GM19043 (cell line): ENCODE results near the gene MYMX.

ENCODE experiments used
- ATAC-seq: cut with Tn5 transposase; IDR thresholded peaks from one replicate; pipeline ENCODE4 v1.9.1; 2021; ENCODE audit warnings: low read depth; ENCODE audit not compliant: unreplicated experiment

MYMX gene

DNA sequence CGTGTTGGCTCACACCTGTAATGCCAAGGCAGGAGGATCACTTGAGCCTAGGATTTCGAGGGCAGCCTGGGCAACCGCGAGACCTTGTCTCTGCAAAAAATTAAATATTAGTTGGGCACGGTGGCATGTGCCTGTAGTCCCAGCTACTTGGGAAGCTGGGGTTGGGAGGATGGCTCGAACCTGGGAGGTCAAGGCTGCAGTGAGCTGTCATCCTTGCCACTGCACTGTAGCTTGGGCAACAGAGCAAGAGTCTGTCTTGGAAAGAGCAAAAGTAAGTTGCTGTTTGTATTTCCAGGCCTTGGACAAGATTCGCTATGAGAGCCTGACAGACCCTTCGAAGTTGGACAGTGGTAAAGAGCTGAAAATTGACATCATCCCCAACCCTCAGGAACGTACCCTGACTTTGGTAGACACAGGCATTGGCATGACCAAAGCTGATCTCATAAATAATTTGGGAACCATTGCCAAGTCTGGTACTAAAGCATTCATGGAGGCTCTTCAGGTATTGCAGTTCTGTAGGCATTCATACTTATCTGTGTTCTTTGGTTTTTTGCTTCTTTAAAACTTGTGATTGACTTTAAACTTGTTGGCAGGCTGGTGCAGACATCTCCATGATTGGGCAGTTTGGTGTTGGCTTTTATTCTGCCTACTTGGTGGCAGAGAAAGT, 32.5 kb downstream of the MYMX start:
- ATAC-seq, result no peak

DNA sequence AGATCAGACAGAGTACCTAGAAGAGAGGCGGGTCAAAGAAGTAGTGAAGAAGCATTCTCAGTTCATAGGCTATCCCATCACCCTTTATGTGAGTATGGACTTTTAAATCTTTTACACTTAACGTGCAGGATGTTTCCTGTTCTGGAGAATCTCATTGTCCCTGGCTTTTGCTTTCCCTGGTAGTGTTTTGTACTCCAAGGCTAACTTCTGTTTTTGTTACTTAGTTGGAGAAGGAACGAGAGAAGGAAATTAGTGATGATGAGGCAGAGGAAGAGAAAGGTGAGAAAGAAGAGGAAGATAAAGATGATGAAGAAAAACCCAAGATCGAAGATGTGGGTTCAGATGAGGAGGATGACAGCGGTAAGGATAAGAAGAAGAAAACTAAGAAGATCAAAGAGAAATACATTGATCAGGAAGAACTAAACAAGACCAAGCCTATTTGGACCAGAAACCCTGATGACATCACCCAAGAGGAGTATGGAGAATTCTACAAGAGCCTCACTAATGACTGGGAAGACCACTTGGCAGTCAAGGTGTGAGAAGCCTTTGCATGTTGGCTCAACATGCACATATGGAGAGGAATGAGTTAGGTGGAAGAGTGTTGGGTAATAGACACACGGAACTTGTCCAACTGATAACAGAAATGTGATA, 33.5 kb downstream of the MYMX start:
- no peak for ATAC-seq

DNA sequence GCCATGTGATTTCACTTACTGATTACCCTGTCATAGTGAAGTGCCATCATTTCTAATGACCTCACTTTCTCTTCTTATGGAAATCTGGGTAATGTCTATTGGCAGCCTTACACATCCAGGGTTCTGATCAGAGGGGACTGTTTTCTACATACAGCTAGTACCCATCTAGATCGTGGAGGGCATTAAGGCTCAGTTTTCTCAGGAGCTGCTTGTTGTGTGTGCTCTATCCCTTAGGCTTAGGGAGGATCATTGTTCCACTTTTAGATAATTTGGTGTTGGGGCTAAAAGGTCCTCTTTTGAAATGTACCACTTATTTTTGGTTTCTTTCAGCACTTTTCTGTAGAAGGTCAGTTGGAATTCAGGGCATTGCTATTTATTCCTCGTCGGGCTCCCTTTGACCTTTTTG, 34.0 kb downstream of the MYMX start:
- no peak for ATAC-seq

DNA sequence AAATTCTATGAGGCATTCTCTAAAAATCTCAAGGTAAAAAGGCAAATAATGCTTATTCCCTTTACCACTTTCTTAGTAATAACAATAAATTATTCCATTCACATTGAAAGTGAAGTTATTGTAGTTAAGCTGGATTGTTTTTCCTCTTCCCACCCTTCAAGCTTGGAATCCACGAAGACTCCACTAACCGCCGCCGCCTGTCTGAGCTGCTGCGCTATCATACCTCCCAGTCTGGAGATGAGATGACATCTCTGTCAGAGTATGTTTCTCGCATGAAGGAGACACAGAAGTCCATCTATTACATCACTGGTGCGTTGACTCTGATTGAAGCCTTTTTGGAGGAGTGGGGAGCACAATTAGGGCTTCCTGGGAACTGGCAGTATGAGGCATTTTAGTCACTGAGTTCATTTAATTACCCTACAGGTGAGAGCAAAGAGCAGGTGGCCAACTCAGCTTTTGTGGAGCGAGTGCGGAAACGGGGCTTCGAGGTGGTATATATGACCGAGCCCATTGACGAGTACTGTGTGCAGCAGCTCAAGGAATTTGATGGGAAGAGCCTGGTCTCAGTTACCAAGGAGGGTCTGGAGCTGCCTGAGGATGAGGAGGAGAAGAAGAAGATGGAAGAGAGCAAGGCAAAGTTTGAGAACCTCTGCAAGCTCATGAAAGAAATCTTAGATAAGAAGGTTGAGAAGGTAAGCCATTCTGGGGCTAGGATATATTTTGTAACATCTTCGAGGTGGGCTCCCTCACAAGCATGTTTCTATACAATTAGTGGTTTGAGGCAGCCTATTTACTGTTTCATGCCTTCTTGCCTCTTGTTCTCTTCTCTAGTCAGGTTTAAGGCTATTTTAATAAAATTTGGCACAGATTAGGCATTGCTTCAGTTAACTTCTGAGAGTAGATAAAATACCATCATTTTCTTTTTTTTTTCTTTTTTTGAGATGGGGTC, 35.1 kb downstream of the MYMX start:
- no peak for ATAC-seq

DNA sequence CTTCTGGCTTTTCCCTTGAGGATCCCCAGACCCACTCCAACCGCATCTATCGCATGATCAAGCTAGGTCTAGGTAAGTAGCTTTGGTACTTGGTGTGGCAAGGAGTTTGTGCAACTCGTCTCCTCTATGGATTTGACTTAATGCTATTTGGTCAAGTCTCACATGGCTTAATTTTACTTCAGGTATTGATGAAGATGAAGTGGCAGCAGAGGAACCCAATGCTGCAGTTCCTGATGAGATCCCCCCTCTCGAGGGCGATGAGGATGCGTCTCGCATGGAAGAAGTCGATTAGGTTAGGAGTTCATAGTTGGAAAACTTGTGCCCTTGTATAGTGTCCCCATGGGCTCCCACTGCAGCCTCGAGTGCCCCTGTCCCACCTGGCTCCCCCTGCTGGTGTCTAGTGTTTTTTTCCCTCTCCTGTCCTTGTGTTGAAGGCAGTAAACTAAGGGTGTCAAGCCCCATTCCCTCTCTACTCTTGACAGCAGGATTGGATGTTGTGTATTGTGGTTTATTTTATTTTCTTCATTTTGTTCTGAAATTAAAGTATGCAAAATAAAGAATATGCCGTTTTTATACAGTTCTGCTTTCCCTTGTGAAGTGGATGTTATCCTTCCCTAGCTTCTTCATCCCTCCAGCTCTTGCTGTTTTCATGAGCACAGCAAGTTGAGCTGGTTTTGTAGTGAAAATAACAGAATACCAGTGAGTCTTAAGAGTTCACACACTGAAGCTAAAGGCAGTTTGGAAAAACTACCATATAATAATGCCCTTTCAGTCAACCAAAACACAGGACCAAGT, 36.8 kb downstream of the MYMX start:
- ATAC-seq, result no peak

DNA sequence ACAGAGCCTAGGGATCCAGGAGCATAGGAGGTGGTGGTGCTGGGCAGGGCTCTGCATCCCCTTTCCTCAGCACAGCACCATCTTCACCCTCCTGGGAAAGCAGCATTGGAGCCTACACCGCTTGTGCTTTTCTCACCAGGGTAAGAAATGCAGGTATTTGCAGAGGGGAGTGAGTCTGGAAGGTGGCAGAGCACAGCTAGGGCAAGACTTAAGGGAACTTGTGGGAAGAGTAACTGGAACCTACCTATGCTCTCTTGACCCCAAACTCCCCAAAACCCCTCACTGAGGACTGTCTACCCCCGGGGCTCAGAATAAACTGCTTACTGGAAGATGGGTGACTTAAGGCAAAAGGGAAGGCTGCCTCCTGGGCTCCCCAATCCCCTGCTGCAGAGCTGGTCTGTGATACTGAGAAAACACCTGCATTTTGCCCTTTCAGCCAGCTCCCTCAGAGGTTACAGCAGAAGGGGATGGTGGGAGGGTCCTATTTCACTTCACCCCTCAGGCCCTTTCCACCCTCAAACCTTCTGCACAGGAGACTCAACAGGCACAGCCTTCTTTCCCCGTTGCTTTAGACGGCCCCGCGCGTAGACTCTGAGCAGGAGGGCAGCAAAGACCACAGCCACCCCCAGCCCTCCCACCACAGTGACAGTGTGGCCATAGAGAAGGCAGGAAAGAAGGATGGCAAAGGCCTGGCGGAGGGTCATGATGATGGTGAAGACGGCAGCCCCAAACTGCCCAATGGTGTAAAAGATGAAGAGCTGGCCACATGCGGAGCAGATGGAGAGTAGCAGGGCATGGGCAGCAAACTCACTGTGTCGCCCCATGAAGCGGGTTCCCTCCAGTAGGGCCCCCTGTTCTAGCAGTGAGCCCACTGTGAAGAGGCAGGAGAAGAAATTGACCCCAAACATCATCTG, 37.7 kb downstream of the MYMX start:
- no peak for ATAC-seq

DNA sequence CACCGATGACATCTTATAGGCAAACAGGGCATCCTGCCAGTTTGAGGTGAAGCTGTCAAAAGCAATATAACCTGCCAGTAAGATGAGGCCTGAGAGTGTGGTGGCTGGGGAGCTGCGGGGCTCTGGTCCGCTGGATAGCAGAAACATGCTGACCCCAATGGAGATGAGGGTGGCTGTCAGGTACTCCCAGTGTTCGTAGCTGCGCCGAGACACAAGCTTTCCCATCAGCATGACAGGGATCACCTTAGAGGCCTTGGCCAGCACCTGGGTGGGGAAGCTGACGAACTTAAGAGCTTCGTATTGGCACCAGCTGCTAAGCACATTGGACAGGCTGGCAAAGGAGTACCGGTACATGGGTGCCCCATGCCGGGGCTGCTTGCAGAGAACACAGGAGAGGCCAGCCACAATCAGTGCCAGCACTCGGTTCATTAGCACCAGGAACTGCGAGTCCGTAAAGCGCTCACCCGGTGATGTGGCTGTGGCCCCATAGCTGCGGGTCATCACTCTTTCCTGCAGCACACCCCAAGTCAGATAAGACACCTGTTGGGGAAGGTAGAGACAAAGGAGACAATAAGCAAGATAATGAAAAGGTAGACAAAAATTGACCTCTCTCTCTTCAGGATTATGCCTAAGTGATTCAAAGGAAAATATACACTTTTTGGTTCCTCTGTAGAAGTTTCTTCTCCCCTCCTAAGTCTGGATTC, 38.5 kb downstream of the MYMX start:
- no peak for ATAC-seq

DNA sequence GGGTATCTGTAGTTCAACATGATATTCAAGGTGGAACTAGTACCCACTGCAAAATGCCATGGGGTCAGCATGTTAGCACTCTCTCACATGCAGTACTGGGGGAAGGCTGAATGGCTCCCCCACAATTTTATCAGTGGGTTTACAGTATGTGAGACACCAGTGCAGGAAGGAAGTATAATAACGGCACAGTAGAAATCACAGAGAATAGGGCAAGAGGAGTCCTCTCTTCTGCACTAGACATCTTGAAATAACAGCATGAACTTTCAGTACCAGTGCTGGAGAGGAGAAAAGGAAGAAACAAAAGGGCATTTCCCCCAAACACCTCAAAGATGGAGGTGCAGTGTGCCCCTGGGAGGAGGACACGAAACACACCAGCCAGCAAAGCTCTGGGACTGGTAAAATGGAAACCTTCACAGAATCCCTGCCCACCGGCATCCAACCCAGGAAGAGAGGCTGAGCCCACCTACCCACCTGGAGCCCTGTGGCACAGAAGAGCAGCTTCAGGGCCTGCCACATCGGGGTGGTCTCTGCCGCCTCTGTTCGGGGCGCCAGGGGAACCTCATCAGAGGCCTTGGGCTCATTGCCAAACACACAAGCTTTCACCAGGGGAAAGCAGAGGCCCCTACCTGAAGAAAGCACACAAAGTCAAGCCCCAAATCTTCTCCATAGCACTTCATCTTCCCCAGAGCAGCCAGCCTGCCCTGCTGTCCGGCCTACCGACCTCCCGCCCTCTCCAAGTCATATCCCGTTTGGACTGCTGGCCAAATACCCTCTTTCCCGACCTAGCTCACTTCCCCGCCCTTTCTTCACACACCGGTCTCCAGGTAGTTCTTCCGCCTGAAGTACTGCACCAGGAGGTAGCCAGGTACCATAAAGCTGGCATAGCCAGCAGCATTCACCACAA, 39.4 kb downstream of the MYMX start:
- no peak for ATAC-seq

DNA sequence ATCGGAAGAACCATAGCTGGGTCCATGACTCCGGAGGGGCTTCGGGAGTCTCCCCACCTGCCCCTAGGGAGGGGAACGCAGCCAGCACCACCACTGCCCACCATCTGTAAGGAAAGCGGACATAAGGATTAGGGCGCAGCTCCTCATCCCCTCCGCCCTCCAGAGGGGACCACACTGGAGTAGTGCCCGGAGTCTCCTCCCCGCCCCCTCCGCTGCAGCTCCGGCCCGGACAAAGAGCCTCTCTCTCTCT, 40.0 kb downstream of the MYMX start:
- no peak for ATAC-seq

DNA sequence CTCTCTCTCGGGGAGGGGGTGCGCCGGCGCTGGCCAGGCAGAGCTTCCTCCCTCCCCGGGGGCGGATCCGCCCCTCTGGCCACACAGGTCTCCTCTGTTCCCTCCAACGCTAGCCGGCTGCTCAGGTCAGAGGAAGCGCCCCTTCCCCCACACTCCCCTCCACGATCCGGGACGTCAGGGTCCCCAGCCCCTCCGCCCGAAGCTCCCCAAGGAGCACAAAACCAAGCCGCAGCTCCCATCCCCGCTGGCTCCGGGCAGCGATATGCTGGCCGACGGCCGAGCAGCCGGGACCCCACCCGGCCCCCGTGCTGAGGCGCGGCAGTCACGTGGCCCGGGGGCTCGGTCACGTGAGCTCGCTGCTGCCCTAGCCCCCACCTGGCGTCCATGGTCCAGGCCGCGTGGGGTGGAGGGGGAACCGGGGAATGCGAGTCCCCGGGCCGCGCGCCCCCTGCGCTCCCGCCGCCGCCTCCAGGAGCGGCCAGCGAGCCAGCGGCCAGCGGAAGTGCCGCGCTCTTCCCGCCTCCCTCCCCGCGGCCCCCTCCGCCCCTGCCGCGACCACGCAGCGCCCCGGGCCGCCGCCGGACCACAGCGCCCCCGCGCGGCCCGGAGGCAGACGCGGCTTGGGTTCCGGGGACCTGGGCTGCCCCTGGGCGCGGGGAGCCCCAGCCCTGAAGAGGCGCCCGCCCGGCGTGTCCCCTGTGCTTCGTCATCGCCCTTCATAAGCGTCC, 40.5 kb downstream of the MYMX start, which contains the start of gene SLC35B2:
Gene SLC35B2, minus strand, starts transcription at position 504 of the 728 bp plus-strand sequence. Its CDS starts 118 bp downstream, at position 386.
- peak; percentile 55 for ATAC-seq

DNA sequence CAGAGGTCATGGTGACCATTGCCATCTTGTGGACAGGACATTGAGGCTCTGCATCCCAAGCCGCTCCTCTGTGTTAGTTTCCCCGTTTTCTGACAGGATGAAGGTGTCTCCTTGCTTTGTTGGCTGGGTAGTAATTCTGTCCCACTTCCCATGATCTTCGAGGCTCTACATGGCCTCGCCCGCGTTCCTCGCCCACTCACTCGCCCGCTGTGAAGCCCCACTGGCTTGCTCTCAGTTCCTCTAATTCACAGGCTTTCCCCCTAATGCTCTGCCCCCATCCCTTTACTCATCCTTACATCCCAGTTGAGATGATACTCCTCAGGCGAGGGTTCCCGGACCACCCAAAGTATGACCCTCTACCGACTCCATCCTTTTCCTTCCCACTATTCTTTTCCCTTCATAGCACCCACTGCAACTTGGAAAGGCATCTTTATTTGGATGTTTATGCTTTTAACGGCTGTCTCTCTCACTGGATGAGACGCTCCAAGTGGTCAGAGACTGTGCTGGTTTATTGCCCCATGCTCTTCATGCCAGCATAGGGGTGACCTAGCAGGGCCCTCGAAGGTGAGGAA, 41.1 kb downstream of the MYMX start:
- ATAC-seq, result peak; percentile 9

DNA sequence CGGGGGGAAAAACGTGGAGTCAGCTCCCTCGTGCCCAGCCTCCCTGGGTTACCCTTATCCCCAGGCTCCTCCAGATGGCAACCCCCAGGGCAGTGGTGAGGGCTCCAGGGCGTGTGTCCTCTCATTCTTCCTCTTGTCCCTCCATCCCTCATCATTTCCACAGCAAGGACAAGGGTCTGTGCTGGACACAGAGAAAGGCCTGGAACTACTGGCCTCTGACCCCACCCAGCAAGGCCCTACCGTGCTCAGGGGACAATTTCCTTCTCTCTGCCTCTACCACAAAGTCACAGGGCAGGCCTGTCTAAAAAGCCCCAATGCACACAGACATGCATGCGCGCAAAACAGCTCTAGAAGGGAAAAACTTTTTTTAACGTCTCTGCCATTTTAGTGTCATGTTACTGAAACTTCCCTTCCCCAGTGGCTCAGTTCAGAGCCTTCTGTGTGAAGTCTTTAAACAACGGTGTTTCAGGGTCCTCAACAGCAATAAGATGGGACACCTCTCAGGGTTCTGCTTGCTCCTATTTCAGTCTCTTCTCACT, 41.7 kb downstream of the MYMX start:
- ATAC-seq, result no peak

DNA sequence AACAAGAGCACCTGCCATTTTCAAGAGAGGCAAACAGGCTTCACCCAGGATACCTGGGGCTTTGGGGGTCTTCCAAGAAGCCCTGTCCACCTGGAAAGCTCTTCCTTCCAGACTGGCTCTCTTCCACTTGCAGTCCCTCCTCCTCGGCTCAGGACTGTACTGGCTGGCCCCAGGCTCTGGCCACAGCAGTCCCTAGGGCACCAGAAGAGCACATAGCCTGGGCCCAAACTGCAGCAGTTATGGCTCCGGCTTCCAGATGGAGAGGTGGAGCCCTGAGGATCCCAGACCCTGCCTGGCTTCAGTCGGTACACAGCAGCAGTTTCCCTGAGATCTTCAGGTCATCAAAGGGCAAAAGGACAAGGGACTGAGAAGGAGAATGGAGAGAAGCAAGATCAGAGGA, 42.2 kb downstream of the MYMX start:
- no peak for ATAC-seq

DNA sequence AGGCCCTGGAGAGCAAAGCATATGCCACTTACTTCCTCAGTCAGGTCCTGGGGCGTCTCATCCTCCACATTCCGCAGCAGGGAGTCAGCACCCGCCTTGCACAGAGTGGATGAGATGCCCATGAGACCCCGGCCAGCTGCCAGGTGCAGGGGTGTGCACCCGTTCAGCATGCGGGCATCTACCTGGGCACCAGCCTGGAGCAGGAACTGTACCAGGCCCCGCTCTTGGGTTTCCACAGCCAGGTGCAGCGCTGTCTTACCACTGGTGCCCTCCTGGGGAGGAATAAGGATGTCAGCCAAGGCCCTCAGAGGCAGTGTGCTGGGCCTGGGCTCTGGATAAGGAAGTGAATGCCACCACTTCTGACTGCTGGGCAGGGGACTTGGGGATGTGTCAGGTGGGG, 43.3 kb downstream of the MYMX start:
- no peak for ATAC-seq

DNA sequence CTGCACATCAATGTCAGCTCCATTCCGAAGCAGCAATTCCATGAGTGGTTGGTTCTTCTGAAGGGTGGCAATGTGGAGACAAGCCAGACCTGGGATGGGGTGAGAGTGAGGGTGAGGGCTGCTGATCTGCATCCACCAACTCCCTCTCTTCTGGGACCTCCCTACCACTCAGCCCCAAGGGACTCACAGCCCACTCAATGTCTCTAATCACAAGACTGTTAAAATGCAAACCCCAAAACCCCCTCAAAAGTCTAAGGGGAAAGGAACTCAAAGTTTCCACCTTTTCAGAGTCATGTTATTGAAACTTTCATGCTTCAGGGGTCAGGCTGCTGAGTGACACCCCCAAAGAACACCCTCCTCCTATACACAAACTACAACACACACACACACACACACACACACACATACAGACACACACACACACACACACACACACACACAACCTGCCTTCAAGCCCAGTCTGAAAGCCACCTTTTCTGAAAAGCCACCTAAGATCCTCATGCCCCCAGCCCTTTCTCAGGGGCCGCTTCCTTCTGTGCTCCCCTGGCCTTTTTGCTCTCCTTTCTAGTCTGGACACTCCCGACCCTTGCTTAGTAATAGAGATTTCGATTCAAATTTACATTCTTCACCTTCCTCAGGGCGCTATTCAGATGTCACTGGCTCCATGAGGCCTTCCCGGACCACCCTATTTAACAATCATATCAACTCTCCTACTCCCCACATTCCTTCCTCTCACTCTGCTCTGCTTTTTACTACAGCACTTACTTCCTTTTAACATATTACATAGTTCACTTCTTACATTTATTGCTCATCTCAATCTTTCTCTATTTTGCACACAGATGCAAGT, 43.9 kb downstream of the MYMX start:
- ATAC-seq, result no peak

DNA sequence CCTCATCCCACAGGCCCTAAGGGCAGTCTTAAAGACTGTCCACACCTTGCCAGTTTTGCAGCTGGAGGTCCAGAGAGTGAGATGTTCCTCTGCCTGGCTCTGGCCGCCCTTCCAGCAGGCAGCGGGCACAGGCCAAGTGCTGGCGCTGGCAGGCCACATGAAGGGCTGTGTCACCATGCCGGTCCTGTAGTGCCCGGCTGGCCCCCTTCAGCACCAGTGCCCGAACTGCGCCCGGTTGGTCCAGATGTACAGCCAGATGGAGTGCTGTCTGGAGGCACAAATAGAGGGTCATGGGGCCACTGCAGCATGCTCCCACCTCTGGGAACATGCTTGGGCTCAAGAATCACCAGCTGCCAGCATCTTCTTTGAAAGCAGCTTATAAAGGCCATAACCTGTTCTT, 44.9 kb downstream of the MYMX start:
- ATAC-seq, result no peak
